HG03045 (cell line): ENCODE data around the gene BBX.

Source experiments
- ATAC-seq: cut with Tn5 transposase; IDR thresholded peaks from one replicate; pipeline ENCODE4 v1.9.1; 2021; ENCODE audit warnings: mild to moderate bottlenecking, moderate library complexity; ENCODE audit not compliant: unreplicated experiment

BBX gene

DNA sequence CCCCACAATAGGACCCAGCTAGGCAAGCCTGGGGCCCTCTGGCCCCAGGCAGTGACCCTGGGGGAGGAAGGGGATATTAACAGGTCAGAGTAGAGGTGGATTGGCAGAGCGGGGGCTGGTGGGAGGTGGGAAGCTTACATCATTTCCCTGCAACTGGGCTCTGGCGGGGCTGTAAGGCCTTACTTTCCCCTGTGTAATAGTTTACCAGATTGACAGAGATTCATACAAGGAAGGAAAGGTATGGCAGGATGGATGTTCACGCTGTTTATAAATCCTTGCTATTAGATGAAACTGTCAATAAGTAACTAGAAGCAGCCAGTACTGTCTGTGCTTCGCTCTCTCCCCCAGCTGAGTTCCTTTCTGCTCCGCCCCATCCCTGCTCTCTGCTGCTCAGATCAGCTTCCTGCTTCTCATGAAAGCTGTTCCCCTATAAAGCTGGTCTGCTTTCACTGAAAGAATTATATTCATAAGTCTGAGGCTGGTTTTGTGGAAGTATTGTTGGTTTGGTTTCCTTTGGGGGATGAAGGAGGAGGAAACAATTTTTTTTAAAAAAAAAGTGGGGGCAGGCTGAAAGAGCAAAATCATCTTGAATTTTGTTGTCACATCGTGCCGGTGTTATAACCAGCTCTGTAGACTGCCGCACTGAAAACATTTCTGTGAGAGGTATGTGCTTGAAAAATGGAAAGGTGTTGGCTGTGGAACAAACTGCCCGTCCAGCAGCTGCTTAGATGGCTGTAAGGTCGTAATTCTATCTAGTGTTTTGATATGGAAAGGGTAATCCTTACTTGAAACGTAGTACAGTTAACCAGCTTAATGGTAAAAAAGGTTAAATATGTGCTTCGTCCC lies 76.4 kb downstream of the BBX start:
- ATAC-seq, result peak; percentile 93

DNA sequence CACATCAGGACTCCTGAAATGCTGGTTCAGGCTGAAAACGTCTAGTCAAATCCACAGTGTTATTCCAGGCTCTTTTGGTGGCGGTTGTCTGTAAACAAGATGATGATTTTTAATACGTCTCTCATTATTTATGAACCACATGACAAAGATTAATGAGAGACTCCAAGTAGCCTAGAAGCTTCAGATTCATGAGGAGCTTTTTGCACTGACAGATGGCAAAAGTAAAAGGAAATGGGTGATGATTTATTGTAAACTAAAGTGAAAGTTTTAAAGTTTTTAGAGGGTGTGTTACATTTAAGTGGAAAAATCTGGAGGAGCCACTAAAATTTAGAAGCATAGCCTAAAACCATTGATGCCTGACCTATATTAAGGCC lies 77.0 kb downstream of the BBX start:
- ATAC-seq, result no peak

DNA sequence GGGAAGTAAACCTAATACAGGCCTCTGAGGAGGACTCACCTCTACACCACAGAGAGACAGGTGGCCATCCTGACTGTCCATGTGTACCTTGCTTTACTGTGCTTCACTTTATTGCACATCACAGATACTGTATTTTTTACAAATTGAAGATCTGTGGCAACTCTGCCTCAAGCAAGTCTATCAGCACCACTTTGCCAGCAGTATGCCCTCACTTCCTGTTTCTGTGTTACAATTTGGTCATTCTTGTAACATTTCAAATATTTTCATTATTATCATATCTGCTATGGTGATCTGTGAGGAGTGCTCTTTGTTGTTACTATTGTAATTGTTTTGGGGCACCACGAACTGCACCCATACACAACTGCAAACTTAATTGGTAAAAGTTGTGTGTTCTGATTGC lies 78.0 kb downstream of the BBX start:
- no peak for ATAC-seq

DNA sequence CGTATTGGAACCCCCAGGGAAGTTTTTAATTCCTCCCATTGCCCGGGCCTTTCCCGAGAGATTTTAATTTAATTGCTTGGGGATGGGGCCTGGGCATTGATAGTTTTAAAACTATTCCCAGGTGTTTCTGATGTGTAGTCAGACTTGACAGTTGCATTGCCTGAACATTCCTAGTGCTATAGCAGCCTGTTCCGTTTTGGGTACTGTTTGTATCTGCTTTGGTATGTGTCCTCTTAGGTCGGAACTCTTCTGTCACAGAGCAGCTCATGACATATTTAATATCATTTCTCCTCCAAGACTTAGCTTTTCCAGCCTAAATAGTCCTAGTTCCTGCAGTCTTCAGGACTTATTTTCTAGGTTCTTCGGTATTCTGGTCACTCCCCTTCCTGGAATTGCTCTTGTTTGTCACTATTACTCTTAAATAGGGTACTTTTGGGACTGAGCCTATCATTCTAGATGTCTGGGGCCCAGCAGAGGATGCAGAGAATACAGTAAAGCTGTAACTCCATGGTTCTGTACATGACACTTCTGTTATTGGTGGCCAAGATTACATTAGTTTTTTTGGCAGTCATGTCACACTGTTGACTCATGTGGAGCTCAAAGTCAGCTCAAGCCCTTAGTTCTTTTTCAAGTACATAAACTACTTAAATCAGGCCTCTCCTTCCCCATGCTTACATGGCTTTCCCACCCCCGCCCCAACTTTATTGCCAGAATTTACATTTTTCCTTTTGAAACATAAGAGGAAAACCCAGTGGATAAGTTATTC lies 81.5 kb downstream of the BBX start:
- no peak for ATAC-seq

DNA sequence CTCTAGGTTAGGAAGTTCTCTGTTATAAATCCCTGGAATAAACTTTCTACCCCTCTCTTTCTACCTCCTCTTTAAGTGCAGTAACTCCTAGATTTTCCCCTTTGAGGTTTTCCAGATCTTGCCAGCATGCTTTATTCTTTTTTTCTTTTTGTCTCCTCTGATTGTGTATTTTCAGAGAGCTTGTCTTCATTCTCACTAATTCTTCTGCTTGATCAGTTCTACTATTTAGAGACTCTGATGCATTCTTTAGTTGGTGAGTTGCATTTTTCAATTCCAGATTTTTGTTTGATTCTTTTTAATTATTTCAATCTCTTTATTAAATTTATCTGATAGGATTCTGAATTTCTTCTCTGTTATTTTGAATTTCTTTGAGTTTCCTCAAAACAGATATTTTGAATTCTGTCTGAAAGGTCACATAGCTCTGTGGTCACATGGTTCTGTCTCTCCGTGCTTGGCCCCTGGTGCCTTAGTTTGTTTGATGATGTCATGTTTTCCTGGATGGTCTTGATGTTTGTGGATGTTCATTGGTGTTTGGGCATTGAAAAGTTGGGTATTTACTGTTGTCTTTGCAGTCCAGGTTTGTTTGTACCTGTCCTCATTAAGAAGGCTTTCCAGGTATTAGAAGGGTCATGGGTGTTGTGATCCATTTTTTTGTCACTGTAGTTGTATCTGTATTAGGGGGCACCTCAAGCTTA lies 89.2 kb downstream of the BBX start:
- no peak for ATAC-seq

DNA sequence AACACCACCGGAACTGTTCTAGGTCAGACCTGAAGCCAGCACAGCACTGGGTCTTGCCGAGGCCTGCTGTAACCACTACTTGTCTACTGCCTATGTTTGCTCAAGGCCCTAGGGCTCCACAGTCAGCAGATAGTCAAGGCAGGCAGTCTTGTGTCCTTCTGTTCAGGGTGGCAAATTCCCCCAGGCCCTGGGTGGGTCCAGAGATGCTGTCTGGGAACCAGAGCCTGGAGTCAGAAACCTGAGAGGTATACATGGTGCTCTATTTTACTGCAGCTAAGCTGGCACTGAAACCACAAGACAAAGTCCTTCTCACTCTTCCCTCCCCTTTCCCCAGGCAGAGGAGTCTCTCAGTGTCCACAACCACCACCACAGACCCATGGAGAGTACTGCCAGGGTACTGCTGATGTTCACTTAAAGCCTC lies 89.9 kb downstream of the BBX start:
- ATAC-seq, result no peak

DNA sequence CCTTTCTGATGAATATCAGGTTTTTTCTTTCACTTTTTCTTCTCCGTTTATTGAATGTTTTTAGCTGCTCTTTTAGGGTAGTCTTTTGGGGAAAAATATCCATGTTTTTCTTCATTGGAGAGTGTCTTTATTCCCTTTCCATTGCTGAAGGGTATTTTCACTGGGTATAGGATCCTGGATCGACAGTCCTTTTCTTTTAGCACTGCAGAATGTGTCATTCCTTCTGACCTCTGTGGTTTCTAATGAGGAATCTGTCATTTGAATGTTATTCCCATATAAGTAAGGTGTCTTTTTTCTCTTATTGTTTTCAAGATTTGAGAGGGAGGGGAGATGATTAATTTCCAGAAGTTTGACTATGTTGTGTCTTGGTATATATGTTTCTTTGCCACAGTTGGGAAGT lies 96.8 kb downstream of the BBX start:
- ATAC-seq, result no peak

DNA sequence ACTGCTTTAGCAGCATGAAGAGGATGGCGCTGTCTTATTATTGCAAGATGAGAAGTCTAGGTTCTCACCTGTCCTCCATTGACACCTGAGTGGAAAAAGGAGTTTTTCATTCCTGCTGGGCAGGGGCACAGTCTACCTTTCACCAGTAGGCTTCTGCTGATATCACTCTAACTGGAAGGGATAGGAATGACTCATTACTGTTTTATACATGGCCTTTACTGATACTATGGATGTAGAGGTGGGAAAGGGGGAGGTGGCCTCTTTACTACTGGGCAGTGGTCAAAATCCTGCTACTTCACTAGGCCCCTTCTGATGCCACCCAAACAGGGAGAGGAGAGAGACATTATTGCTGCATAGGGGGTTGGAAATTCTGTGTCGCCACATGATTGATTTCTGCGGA lies 97.8 kb downstream of the BBX start:
- ATAC-seq, result no peak

DNA sequence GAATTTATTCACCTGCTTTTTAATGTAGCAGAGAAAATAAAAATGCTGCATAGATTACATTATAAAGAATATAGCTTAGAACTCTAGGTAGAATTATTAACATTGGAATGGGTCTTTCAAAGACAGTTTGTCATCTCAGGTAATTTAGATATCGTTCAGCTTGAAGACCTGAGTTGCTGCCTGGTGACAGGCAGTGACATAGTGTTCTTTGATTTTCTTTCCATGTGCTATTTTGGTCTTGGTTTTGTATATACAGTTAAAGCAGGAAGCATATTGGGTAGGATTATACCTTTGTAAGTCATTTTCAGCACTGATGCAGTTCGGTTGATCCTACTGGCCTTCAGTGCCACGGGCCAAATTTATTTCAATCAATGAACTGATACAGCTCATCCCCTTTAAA lies 98.7 kb downstream of the BBX start:
- ATAC-seq, result no peak

DNA sequence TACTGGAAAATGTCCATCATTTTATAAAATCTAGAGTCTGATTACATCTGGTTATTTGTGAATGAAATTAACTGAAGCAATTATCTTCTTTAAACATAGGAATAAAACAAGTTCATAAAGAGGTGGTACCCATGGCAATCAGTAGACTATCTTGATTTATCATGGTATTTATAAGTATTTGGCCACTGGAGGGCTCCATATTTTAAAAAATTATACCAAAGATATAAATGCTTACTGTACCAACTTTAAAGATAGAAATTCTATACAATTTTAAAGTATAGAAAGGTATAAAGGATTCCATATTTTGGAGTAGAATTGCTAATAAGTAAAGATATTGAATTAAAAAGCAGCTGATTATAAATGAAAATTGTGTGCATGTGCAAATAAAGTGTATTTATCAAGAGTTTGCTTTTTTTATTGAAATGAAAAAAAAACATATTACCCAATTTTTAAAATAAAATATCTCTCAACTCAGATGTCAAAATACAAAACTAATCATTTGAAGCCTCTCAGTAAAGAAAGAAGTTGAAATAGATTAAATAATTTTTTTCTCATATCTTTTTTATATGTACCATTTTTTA lies 105.3 kb downstream of the BBX start:
- no peak for ATAC-seq

DNA sequence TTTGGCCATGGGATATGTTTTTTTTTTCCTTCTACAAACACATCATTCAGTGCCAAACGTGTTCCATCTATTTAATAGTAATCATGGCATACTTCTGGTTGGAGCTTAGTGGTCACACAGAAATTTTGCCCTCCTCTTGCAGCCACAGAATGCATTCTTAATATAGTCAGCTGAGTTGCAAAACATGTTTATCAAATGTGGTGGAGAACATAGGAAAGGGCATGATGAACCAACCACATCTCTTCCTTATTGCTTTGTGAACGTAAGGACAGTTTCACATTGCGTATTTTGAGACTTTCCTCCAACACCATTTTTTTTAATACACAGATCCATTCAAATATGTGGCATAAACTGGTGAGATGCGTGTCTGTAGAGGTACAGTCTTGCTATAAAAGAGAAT lies 106.8 kb downstream of the BBX start:
- no peak for ATAC-seq

DNA sequence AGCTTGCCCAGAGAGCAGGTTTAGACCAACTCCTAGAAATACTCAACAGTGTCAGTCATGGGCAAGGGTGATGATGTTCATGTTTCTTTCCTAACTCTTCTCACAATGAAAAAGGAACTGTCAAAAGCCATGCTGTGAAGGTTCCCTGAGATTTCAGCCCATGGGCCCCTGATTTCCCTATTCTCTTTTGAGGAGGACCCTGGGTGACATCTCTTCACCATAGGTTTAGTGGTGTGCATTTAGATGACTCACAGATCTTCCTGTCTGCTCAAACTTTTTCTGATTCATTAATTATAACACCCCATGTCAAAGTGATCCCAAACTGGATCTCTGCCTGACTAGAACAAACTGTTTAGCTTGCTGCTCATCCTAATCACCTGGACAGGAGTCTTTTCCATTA lies 108.0 kb downstream of the BBX start:
- ATAC-seq, result no peak

DNA sequence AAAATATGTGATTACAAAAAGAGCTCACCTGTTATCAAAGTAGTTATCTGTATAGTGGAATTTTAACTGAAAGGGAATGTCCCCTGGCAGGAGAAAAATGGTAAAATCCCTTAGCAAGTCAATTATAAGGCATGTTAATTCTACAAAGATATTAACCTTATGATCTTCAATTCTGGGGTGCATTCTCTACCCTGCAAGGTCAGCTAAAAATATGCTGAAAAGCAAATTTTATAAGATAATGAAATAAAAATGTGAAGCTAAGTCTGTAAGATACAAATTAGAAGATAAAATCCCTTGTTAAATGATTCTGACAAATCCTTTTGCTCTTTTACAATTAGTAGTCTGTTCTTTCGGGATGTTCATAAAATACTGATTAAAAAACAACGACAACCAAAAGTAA lies 109.8 kb downstream of the BBX start:
- ATAC-seq, result no peak

DNA sequence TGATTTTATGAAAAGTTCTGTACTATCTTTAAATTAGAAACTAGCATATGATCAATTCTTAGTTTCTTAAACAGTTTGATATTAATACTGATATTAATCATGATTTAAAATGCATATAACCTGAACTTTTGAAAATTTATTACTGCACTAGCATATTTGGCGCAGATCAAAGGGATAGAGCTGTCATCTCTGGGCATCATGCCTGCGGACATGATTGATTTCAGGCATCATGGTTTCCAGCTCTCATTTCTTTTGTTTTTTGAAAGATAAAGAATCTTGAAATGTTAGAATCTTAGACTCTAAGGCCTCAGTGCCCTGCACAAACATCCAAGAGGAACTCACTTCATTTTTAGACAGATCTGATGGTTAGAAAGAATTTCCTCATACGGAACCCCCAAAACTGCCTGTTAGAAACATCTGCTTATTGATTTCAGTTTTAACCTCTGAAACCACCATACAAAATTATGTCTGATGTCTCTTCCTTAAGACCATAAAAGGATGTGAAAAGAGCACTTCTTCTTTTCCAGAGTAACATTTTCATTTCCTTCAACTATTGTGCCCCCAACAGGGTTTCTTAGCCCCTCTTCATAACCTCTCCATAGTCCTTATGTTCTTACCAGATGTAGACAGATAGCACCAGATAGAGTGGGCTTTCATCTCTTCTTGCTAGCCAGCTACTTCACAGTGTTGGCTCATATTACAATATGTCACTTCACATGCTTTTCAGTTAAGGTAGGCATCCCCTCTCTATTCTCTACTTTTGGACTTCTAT lies 110.8 kb downstream of the BBX start:
- ATAC-seq, result peak; percentile 94

DNA sequence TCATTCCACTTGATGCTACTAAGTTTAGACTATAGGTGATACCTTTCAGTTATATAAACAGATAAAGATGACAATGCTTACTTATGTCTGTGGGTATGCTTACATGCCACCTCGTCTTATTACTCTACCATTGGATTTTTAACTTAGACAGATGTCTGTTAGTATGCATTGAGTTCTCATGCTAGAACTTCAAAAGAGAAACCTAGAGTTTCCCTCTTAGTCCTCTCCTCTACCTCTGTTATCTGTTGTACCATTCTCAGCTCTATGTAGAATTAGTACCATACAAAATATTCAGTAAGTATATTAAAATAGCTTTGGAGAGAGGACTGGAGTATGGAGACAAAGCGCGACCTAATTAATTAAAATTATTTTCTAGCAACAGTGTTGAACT lies 111.3 kb downstream of the BBX start:
- peak; percentile 34 for ATAC-seq

DNA sequence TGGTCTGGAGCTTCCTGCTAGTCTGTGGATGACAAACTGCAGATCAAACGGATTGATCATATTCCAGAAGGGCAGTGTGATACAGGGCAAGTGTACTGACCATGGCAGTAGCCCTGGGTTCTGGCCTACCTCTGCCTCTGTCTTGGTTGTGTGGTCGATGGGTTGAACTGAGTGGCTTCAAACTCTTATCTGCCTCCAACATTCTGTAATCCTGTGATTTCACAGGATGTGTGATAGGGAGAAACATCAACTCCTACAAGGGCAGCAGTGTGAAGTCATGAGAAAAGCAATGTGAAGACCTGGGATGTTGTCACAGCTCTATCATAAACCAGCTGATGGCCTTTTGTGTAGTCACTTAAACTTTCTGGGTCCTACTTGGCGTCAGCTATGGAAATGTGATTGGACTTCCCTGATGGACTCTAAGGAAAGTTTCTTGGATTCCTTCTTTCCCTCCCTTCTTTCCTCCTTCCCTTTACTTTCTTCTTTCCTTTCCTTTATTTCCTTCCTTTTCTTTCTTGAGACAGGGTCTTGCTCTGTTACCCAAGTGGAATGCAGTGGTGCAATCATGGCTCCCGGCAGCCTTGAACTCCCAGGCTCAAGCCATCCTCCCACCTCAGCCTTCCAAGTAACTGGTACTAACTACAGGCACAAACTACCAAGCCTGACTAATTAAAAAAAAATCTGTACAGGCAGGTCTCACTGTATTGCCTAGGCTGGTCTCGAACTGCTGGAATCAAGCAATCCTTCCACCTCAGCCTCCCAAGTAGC lies 114.8 kb downstream of the BBX start:
- no peak for ATAC-seq

DNA sequence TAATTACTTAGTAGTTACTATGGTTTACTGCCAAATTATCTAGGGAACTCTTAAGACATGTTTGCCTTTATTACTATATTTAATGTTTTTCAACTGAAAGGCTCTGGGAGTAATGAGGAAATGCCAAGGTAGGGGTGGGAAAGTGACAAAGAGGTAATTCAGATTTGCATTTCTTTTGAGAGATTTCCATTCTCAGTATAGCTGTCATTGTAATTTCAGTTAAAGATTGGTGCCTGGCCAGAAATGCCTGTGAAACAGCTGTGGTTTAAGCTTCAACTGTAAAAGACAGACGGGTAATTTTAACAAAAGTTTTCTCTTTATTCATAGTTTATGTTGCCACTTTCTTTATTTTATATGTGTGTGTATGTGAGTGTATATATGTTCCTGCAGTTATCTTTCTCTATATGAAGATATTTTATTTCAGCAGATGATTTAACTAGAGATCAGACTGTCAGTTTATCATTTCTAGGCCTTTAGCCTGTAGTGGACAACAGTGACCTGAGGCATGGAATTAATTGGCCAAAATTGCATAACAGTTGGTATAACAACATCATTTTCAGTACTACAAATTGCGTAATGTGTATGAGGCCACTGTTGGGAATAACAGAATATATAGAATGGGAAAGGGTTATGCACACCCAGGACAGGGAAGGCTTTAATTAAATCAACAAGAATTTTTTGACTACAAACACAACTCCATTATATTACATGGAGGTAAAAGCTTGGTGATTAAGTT lies 119.0 kb downstream of the BBX start:
- ATAC-seq, result peak; percentile 56

DNA sequence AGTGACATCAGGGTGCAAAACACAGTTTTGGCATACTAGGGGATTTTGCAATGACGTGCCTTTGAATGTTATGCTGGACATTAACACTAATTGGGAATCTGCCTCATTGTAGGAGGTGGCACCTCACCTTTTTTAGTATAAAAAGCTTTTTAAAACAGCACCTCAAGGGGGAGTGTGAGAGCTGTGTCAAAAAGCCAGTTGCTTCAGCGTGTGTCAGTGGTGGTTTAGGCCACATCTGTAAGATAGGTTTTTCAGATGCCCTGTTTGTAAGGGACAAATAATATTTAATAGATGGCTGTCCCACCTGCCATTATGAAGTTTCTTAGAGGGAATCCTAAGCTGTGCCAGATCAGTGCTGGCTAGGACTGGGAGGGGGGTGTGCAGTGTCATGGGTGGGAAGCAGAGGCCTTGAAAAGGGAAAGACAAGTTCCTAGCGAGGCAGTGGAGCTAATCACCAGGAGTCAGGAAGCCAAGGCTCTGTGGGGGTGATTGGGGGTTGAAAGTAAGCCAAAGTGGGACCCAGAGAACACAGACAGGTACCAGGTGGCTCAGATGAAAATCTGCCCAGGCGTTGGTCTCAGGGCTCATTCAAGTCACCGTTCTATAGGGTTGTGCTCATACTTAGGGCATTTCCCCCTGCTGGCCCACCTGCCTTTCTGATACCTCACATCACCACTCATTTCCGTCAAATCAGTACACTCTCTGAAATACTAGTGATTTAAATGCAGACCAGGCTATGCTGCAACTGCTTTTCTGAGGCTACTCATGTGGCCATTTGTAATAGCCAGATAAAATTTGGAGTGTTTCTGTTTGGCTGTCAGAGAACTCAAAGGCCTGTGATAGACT lies 120.5 kb downstream of the BBX start:
- ATAC-seq, result no peak
